ENCODE data around the gene LGI4. TPM values are rescaled to one million over a fixed set of nuclear protein-coding genes. Genes with fewer than 3 reads are reported as not detected.

LGI4 gene
- total and polyA plus RNA-seq, 8 donors = 3.1 to 40.0 (median 13.4) TPM

GRCh38 chr19:35144600-35145436 is 10.0 kb upstream of the LGI4 start:
- 10 to 32% (median 16%) methylated on average over 10 to 15 of the region's 15 CpGs for WGBS, 5 donors
- Histone ChIP-seq H3K9me3 (no peaks in the 10 kb centered on the region), H3K4me1 (peaks cover 24 to 49% (median 39%) of the 10 kb centered on the region in 4 donors), H3K27ac (no peak overlapping the region), H3K27me3 (peaks cover 0 to 52% (median 16%) of the 10 kb centered on the region in 3 donors), H3K36me3 (no peaks in the 10 kb centered on the region), H3K4me3 (no peak overlapping the region)
- intact Hi-C loops (cut with DNase I; ENCODE audit: low total_unique reads) = loop anchor here (10.0 kb wide), 1 partner anchor 120 kb away; the partner anchor contains the start of gene USF2
- peak; percentile 76 to 92 for DNase-seq
- no peak for TF ChIP-seq EP300 (IDR thresholded peaks at IDR 0.05)
- no peak for TF ChIP-seq CTCF (IDR thresholded peaks at IDR 0.05)
- TF ChIP-seq POLR2A (IDR thresholded peaks at IDR 0.05) = no peak
- peak in 1 of 3 donors; percentile 39 for TF ChIP-seq POLR2AphosphoS5 (IDR thresholded peaks at IDR 0.05)

GRCh38 chr19:35144259-35144599 is 9.4 kb upstream of the LGI4 start:
- intact Hi-C loops (cut with DNase I; ENCODE audit: low total_unique reads) = loop anchor here (10.0 kb wide), 1 partner anchor 121 kb away; the partner anchor contains the start of gene USF2

GRCh38 chr19:35143818-35144217 is 9.0 kb upstream of the LGI4 start:
- TF ChIP-seq POLR2A (IDR thresholded peaks at IDR 0.05) (no peak), POLR2AphosphoS5 (IDR thresholded peaks at IDR 0.05) (no peak), CTCF (IDR thresholded peaks at IDR 0.05) (no peak), EP300 (IDR thresholded peaks at IDR 0.05) (no peak)
- DNase-seq = no peak
- Histone ChIP-seq H3K9me3 (no peaks in the 10 kb centered on the region), H3K27me3 (peaks cover 0 to 52% (median 16%) of the 10 kb centered on the region in 3 donors), H3K27ac (peak overlapping the region in 1 of 5 donors; percentile 35), H3K4me1 (peaks cover 24 to 53% (median 46%) of the 10 kb centered on the region in 4 donors), H3K36me3 (no peaks in the 10 kb centered on the region), H3K4me3 (no peak overlapping the region)
- 32 to 44% (median 37%) methylated on average over 3 of the region's 3 CpGs for WGBS, 5 donors
- intact Hi-C loops (cut with DNase I; ENCODE audit: low total_unique reads) = loop anchor here (10.0 kb wide), 1 partner anchor 121 kb away; the partner anchor contains the start of gene USF2

More at GRCh38 chr19:35144259-35144599, 9.4 kb upstream of the LGI4 start:
- H3K27ac ChIP-seq = no peak overlapping the region
- H3K27me3 ChIP-seq = peaks cover 0 to 52% (median 16%) of the 10 kb centered on the region in 3 donors
- H3K4me1 ChIP-seq = peaks cover 24 to 52% (median 44%) of the 10 kb centered on the region in 4 donors
- 13 to 44% (median 26%) methylated on average over 2 to 6 of the region's 6 CpGs for WGBS, 5 donors
- H3K4me3 ChIP-seq = no peak overlapping the region
- H3K36me3 ChIP-seq = no peaks in the 10 kb centered on the region
- TF ChIP-seq POLR2AphosphoS5 (IDR thresholded peaks at IDR 0.05) = no peak
- TF ChIP-seq POLR2A (IDR thresholded peaks at IDR 0.05) = no peak
- no peak for DNase-seq
- no peaks in the 10 kb centered on the region for H3K9me3 ChIP-seq

GRCh38 chr19:35143231-35143715 is 8.4 kb upstream of the LGI4 start, which contains the start of gene FXYD7:
FXYD7 (plus strand) TSS chr19:35143255; CDS start chr19:35143334, 79 bp downstream.
- peak within 1 kb of the TSS; percentile 16 to 35 (median 18) for H3K4me3 ChIP-seq

More at GRCh38 chr19:35143231-35143715, 8.4 kb upstream of the LGI4 start, which contains the start of gene FXYD7:
- H3K9me3 ChIP-seq = no peaks in the 10 kb centered on the region
- peaks cover 24 to 57% (median 51%) of the 10 kb centered on the region in 4 donors for H3K4me1 ChIP-seq
- H3K36me3 ChIP-seq = no peaks in the 10 kb centered on the region
- WGBS, 5 donors = 6 to 27% (median 9%) methylated on average over 22 to 31 of the region's 31 CpGs
- intact Hi-C loops (cut with DNase I; ENCODE audit: low total_unique reads) = loop anchor here (10.0 kb wide), 1 partner anchor 122 kb away; the partner anchor contains the start of gene USF2
- peak within 1 kb of the TSS in 2 of 5 donors; percentile 35 to 66 for H3K27ac ChIP-seq
- DNase-seq = peak in 1 of 2 donors; percentile 62
- TF ChIP-seq EP300 (IDR thresholded peaks at IDR 0.05) (no peak), CTCF (IDR thresholded peaks at IDR 0.05) (no peak), POLR2A (IDR thresholded peaks at IDR 0.05) (no peak), POLR2AphosphoS5 (IDR thresholded peaks at IDR 0.05) (no peak)
- peaks cover 0 to 56% (median 16%) of the 10 kb centered on the region in 3 donors for H3K27me3 ChIP-seq
